SK-N-SH (cell line): ENCODE measurements around the gene CDKAL1.

ENCODE experiments used
- CTCF ChIP-seq: fragments of 200-600 bp; sonication (generic); IDR thresholded peaks from 2 replicates; pipeline ENCODE4 v1.6.1; 2017; ENCODE audit warnings: antibody characterized with exemption, mild to moderate bottlenecking, moderate library complexity
- ELF1 ChIP-seq: IDR thresholded peaks from 2 replicates; pipeline ENCODE4 v1.4.0; 2012
- EZH2phosphoT487 ChIP-seq: fragments of 200-600 bp; sonication (generic); IDR thresholded peaks from 2 replicates; pipeline ENCODE4 v1.6.1; 2017; ENCODE audit warnings: low read depth, mixed run types, mild to moderate bottlenecking, antibody characterized with exemption, moderate library complexity, borderline replicate concordance
- MEF2A ChIP-seq: IDR thresholded peaks from 2 replicates; pipeline ENCODE4 v1.4.0; 2012; ENCODE audit warnings: low read depth, borderline replicate concordance
- POLR2AphosphoS5 ChIP-seq: IDR thresholded peaks from 2 replicates; pipeline ENCODE4 v1.6.1; 2012; ENCODE audit warnings: low read depth, low read length
- RAD21 ChIP-seq: IDR thresholded peaks from 2 replicates; pipeline ENCODE4 v1.6.1; 2012; ENCODE audit warnings: mild to moderate bottlenecking, low read length
- RFX5 ChIP-seq: IDR thresholded peaks from 2 replicates; pipeline ENCODE4 v1.6.1; 2012; ENCODE audit warnings: mild to moderate bottlenecking, improper control_type of control experiment, low read length
- SMC3 ChIP-seq: IDR thresholded peaks from 2 replicates; pipeline ENCODE4 v1.6.1; 2012; ENCODE audit warnings: low read depth, low read length, improper control_type of control experiment
- TAF1 ChIP-seq: IDR thresholded peaks from 2 replicates; pipeline ENCODE4 v1.6.1; 2012; ENCODE audit warnings: low read depth, mild to moderate bottlenecking, low read length, moderate library complexity, borderline replicate concordance
- TCF12 ChIP-seq: IDR thresholded peaks from 2 replicates; pipeline ENCODE4 v1.4.0; 2012
- USF2 ChIP-seq: fragments of 150-350 bp; IDR thresholded peaks from 2 replicates; pipeline ENCODE4 v1.6.1; 2017; ENCODE audit warnings: antibody characterized with exemption, low read length, low read depth, borderline replicate concordance
- YY1 ChIP-seq: IDR thresholded peaks from 2 replicates; pipeline ENCODE4 v1.4.0; 2012; ENCODE audit warnings: low read depth, mild to moderate bottlenecking
- ZBTB33 ChIP-seq: IDR thresholded peaks from 2 replicates; pipeline ENCODE4 v1.4.0; 2012; ENCODE audit warnings: low read depth, borderline replicate concordance
- TF ChIP-seq, protein P1 (sequence below): IDR thresholded peaks from 2 replicates; pipeline ENCODE4; 2012

GRCh38 chr6:21135484-21136013, 601.3 kb downstream of the CDKAL1 start:
- TF ChIP-seq CTCF: no peak
- no peak for TF ChIP-seq RAD21
- TF ChIP-seq SMC3: no peak
- no peak for TF ChIP-seq POLR2AphosphoS5
- TF ChIP-seq, protein P1, sequence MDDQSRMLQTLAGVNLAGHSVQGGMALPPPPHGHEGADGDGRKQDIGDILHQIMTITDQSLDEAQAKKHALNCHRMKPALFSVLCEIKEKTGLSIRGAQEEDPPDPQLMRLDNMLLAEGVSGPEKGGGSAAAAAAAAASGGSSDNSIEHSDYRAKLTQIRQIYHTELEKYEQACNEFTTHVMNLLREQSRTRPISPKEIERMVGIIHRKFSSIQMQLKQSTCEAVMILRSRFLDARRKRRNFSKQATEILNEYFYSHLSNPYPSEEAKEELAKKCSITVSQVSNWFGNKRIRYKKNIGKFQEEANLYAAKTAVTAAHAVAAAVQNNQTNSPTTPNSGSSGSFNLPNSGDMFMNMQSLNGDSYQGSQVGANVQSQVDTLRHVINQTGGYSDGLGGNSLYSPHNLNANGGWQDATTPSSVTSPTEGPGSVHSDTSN: no peak
- no peak for TF ChIP-seq YY1
- TF ChIP-seq USF2: no peak
- no peak for TF ChIP-seq ELF1
- no peak for TF ChIP-seq TCF12
- no peak for TF ChIP-seq EZH2phosphoT487
- no peak for TF ChIP-seq MEF2A
- TF ChIP-seq RFX5: no peak
- no peak for TF ChIP-seq ZBTB33
- no peak for TF ChIP-seq TAF1
